Adrenal gland (tissue), 5 donors: Measurements from ENCODE around the gene FAM81B.
"Not testable (repeated sequence)": the region's sequence is repeated elsewhere in the genome, so short reads cannot be mapped to it uniquely, and the experiment has no call there.

ENCODE experiments used
- CTCF ChIP-seq, 6 experiments: fragments of 450-650 bp in 4 of 6; fragments of 200-600 bp in 2 of 6; sonication (generic) in 1 of 6; IDR thresholded peaks; 1 replicate in 5 of 6; 2 replicates in 1 of 6; pipeline versions ENCODE4 v1.5.1 to v1.8.0; 2016 to 2021; ENCODE audit warnings: antibody characterized with exemption in 6 of 6, mild to moderate bottlenecking in 2 of 6, moderate library complexity in 1 of 6
- POLR2A ChIP-seq, 2 donors: fragments of 450-650 bp; IDR thresholded peaks; one replicate each; pipeline ENCODE4 v1.6.1; 2017; ENCODE audit warnings: antibody characterized with exemption in 2 of 2, mild to moderate bottlenecking in 2 of 2, moderate library complexity in 1 of 2
- donor health status: DM: no; HTN: no; CAD: no.

- TF ChIP-seq CTCF, POLR2A (IDR thresholded peaks at IDR 0.05): not testable (repeated sequence)
These were observed 49.7 kb upstream of the FAM81B start for GRCh38 chr5:95341444-95341843.
